NT2/D1 (cell line): ENCODE measurements around the gene NXF2B.

Source experiments
- DNase-seq: peaks from one replicate; pipeline ENCODE4 v3.0.0-alpha.2; 2011; ENCODE audit warnings: low read depth, low spot score
- H3K27me3 ChIP-seq: 2 replicates; pipeline ENCODE4 v1.6.0; 2011; ENCODE audit warnings: mild to moderate bottlenecking; ENCODE audit not compliant: insufficient read length, insufficient read depth
- H3K36me3 ChIP-seq: 2 replicates; pipeline ENCODE4 v1.6.1; 2011; ENCODE audit warnings: mild to moderate bottlenecking, low read length, mixed read lengths; ENCODE audit not compliant: insufficient read depth, insufficient read length
- H3K4me1 ChIP-seq: 2 replicates; pipeline ENCODE4 v1.5.1; 2011; ENCODE audit not compliant: insufficient read depth, insufficient read length
- H3K4me3 ChIP-seq: 2 replicates; pipeline ENCODE4 v1.5.1; 2011; ENCODE audit warnings: low read depth; ENCODE audit not compliant: insufficient read length
- H3K9ac ChIP-seq: 2 replicates; pipeline ENCODE4 v1.6.0; 2011; ENCODE audit warnings: low read depth; ENCODE audit not compliant: insufficient read length
- H3K9me3 ChIP-seq: 2 replicates; pipeline ENCODE4 v1.5.1; 2011; ENCODE audit warnings: mild to moderate bottlenecking, low read length; ENCODE audit not compliant: insufficient read depth
- SUZ12 ChIP-seq: IDR thresholded peaks from 2 replicates; pipeline ENCODE4 v1.6.1; 2011; ENCODE audit not compliant: insufficient read length, insufficient read depth; ENCODE audit errors: extremely low read depth
- YY1 ChIP-seq: IDR thresholded peaks from 2 replicates; pipeline ENCODE4 v1.6.1; 2011; ENCODE audit not compliant: insufficient read length, insufficient read depth
- ZNF274 ChIP-seq: IDR thresholded peaks from 2 replicates; pipeline ENCODE4 v1.6.1; 2011; ENCODE audit warnings: mild to moderate bottlenecking, low read depth, low read length

NXF2B gene

GRCh38 chrX:102339312-102340298 lies 100.2 kb downstream of the NXF2B start:
- DNase-seq, result no peak
- Histone ChIP-seq H3K4me3 (no peak overlapping the region), H3K9ac (no peak overlapping the region), H3K4me1 (no peaks in the 10 kb centered on the region), H3K36me3 (no peaks in the 10 kb centered on the region), H3K9me3 (no peaks in the 10 kb centered on the region), H3K27me3 (no peaks in the 10 kb centered on the region)
- TF ChIP-seq ZNF274 (no peak), SUZ12 (no peak), YY1 (no peak)

GRCh38 chrX:102338162-102338561 lies 101.6 kb downstream of the NXF2B start:
- Histone ChIP-seq H3K9ac (no peak overlapping the region), H3K4me3 (no peak overlapping the region), H3K36me3 (no peaks in the 10 kb centered on the region), H3K4me1 (no peaks in the 10 kb centered on the region), H3K9me3 (no peaks in the 10 kb centered on the region), H3K27me3 (no peaks in the 10 kb centered on the region)
- no peak for DNase-seq
- TF ChIP-seq ZNF274 (no peak), SUZ12 (no peak), YY1 (no peak)
